GDM1 (cell line): ENCODE results near the gene KTI12.

Experiments used
- DNase-seq: peaks from one replicate; lab custom pipeline; 2025; lab: John Stamatoyannopoulos, UW

The KTI12 gene

DNA sequence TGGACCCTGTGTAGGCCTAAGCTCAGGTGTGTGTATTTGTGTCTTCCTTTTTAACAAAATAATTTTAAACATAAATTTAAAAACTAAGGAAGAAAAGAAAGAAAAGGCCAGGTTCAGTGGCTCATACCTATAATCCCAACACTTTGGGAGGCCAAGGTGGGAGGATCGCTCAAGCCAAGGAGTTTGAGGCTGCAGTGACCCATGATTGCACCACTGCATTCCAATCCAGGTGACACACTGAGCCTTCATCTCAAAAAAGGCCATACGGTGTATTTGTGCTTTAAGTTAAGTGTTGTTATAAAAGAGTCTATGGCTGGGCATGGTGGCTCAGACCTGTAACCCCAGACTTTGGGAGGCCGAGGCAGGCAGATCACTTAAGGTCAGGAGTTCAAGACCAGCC, 51.4 kb downstream of the KTI12 start:
- DNase-seq = no peak
